Neural progenitor cell (in vitro differentiated cells): Measurements from ENCODE around the gene GPATCH1.

ENCODE experiments used
- EZH2 ChIP-seq: fragments of 200-600 bp; sonication (generic); IDR thresholded peaks from 2 replicates; pipeline ENCODE4 v1.6.1; 2017; ENCODE audit warnings: antibody characterized with exemption, mild to moderate bottlenecking, moderate library complexity
- EZH2phosphoT487 ChIP-seq: fragments of 200-600 bp; sonication (generic); IDR thresholded peaks from 2 replicates; pipeline ENCODE4 v1.6.1; 2017; ENCODE audit warnings: antibody characterized with exemption
- TF ChIP-seq, protein P1 (sequence below): fragments of 200-600 bp; sonication (generic); IDR thresholded peaks from 2 replicates; pipeline ENCODE4 v1.5.1; 2017; ENCODE audit warnings: antibody characterized with exemption, mild to moderate bottlenecking

DNA sequence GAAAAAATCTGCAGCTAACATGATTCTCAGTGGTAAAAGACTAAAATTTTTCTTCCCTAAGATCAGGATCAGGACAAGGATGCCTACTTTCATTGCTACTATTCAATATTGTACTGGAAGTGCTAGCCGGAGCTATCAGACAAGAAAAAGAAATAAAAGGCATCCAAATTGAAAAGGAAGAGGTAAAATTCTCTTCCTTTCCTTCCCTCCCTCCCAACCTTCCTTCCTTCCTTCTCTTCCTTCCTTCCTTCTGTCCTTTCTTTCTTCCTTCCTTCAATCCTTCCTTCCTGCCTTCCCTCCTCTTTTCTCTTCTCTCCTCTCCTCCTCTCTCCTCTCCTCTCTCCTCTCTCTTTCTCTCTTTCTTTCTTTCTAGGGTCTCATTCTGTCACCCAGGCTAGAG lies 86.5 kb downstream of the GPATCH1 start:
- TF ChIP-seq, protein P1, sequence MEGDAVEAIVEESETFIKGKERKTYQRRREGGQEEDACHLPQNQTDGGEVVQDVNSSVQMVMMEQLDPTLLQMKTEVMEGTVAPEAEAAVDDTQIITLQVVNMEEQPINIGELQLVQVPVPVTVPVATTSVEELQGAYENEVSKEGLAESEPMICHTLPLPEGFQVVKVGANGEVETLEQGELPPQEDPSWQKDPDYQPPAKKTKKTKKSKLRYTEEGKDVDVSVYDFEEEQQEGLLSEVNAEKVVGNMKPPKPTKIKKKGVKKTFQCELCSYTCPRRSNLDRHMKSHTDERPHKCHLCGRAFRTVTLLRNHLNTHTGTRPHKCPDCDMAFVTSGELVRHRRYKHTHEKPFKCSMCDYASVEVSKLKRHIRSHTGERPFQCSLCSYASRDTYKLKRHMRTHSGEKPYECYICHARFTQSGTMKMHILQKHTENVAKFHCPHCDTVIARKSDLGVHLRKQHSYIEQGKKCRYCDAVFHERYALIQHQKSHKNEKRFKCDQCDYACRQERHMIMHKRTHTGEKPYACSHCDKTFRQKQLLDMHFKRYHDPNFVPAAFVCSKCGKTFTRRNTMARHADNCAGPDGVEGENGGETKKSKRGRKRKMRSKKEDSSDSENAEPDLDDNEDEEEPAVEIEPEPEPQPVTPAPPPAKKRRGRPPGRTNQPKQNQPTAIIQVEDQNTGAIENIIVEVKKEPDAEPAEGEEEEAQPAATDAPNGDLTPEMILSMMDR, result no peak
- TF ChIP-seq EZH2 (no peak), EZH2phosphoT487 (no peak)
